Measurements from ENCODE around the gene CGREF1.

CGREF1 gene

GRCh38 chr2:27147935-27148334 is 29.0 kb upstream of the CGREF1 start:
- Histone ChIP-seq H3K27ac (ENCODE audit: poor library complexity, severe bottlenecking) (no peak overlapping the region), H3K4me3 (ENCODE audit: severe bottlenecking) (no peak overlapping the region), H3K9me3 (ENCODE audit: severe bottlenecking) (no peaks in the 10 kb centered on the region), H3K36me3 (ENCODE audit: low read depth) (no peaks in the 10 kb centered on the region), H3K27me3 (ENCODE audit: insufficient read depth, poor library complexity, severe bottlenecking) (no peaks in the 10 kb centered on the region), H3K4me1 (ENCODE audit: insufficient read depth, poor library complexity, severe bottlenecking) (no peaks in the 10 kb centered on the region)
- TF ChIP-seq CTCF (IDR thresholded peaks at IDR 0.05; ENCODE audit: poor library complexity, severe bottlenecking): no peak
- no peak for DNase-seq (ENCODE audit: low spot score)
- ATAC-seq (ENCODE audit: low read depth): no peak

GRCh38 chr2:27145682-27146081 is 26.8 kb upstream of the CGREF1 start:
- H3K4me3 ChIP-seq (ENCODE audit: severe bottlenecking): no peak overlapping the region
- DNase-seq (ENCODE audit: low spot score): no peak
- no peak for TF ChIP-seq CTCF (IDR thresholded peaks at IDR 0.05; ENCODE audit: poor library complexity, severe bottlenecking)
- no peaks in the 10 kb centered on the region for H3K36me3 ChIP-seq (ENCODE audit: low read depth)
- no peaks in the 10 kb centered on the region for H3K27me3 ChIP-seq (ENCODE audit: insufficient read depth, poor library complexity, severe bottlenecking)
- no peaks in the 10 kb centered on the region for H3K4me1 ChIP-seq (ENCODE audit: insufficient read depth, poor library complexity, severe bottlenecking)
- H3K9me3 ChIP-seq (ENCODE audit: severe bottlenecking): no peaks in the 10 kb centered on the region
- no peak overlapping the region for H3K27ac ChIP-seq (ENCODE audit: poor library complexity, severe bottlenecking)
- ATAC-seq (ENCODE audit: low read depth): no peak

DNA sequence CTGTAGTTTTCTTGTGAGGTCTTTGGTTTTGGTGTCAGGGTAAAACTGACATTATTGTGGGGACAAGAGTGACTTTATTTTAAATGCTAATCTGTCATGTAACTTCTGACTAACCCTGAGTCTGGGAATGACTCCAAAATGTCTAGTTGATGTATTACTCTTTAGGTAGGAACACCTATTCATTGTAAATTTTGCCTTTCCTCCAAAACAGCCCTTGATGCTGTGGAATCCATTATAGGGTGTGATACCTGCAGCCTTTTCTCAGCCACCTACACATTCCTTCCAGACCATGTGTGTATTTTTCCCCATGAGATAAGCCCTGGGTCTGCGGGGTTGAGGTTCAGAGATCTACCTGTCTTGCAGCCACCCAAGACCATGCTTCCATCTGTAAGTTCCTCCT is 24.4 kb upstream of the CGREF1 start:
- TF ChIP-seq CTCF (IDR thresholded peaks at IDR 0.05; ENCODE audit: poor library complexity, severe bottlenecking): no peak
- no peaks in the 10 kb centered on the region for H3K36me3 ChIP-seq (ENCODE audit: low read depth)
- ATAC-seq (ENCODE audit: low read depth): no peak
- no peaks in the 10 kb centered on the region for H3K4me1 ChIP-seq (ENCODE audit: insufficient read depth, poor library complexity, severe bottlenecking)
- H3K27me3 ChIP-seq (ENCODE audit: insufficient read depth, poor library complexity, severe bottlenecking): no peaks in the 10 kb centered on the region
- H3K9me3 ChIP-seq (ENCODE audit: severe bottlenecking): no peaks in the 10 kb centered on the region
- H3K4me3 ChIP-seq (ENCODE audit: severe bottlenecking): no peak overlapping the region
- no peak for DNase-seq (ENCODE audit: low spot score)
- H3K27ac ChIP-seq (ENCODE audit: poor library complexity, severe bottlenecking): no peak overlapping the region

DNA sequence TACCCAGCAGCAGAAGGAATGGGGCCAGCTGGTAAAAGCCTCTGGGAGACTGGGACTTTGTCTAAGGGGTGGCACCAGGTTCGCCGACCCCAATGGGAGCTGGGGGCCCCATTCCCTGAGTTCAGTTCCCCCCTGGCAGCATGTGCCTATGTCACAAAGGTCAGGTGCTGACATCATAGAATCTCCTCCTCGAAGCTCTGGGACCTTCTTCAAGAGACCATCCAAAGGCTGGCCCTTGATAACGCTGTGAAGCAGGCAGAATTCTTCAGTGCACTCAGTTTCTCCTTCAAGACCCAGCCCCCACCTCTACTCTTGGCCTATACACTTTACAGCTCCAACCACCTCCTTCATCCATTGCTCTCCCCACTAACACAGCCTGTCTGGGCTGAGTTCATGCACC is 20.4 kb upstream of the CGREF1 start, which contains the start of gene PRR30:
Gene PRR30 (minus strand): TSS at position 101 of the 400 bp plus-strand sequence. CDS start 1,081 bp downstream, outside the sequence.
- no peak for DNase-seq (ENCODE audit: low spot score)
- H3K4me3 ChIP-seq (ENCODE audit: severe bottlenecking): no peak within 1 kb of the TSS
- H3K4me1 ChIP-seq (ENCODE audit: insufficient read depth, poor library complexity, severe bottlenecking): no peaks in the 10 kb centered on the region
- H3K9me3 ChIP-seq (ENCODE audit: severe bottlenecking): no peaks in the 10 kb centered on the region
- H3K36me3 ChIP-seq (ENCODE audit: low read depth): no peaks in the 10 kb centered on the region
- no peak for TF ChIP-seq CTCF (IDR thresholded peaks at IDR 0.05; ENCODE audit: poor library complexity, severe bottlenecking)
- no peaks in the 10 kb centered on the region for H3K27me3 ChIP-seq (ENCODE audit: insufficient read depth, poor library complexity, severe bottlenecking)
- no peak for ATAC-seq (ENCODE audit: low read depth)
- no peak within 1 kb of the TSS for H3K27ac ChIP-seq (ENCODE audit: poor library complexity, severe bottlenecking)

GRCh38 chr2:27138111-27138510 is 19.2 kb upstream of the CGREF1 start:
- H3K9me3 ChIP-seq (ENCODE audit: severe bottlenecking): no peaks in the 10 kb centered on the region
- no peak for DNase-seq (ENCODE audit: low spot score)
- H3K27me3 ChIP-seq (ENCODE audit: insufficient read depth, poor library complexity, severe bottlenecking): no peaks in the 10 kb centered on the region
- H3K4me1 ChIP-seq (ENCODE audit: insufficient read depth, poor library complexity, severe bottlenecking): peaks cover 5% of the 10 kb centered on the region
- no peak for TF ChIP-seq CTCF (IDR thresholded peaks at IDR 0.05; ENCODE audit: poor library complexity, severe bottlenecking)
- H3K4me3 ChIP-seq (ENCODE audit: severe bottlenecking): no peak overlapping the region
- H3K27ac ChIP-seq (ENCODE audit: poor library complexity, severe bottlenecking): no peak overlapping the region
- H3K36me3 ChIP-seq (ENCODE audit: low read depth): peaks cover 4% of the 10 kb centered on the region
- ATAC-seq (ENCODE audit: low read depth): no peak

Data from RWPE2 (cell line).